Activated naive CD4-positive, alpha-beta T cell (primary cell): ENCODE measurements around the gene C1R.
"Not testable (repeated sequence)": the region's sequence is repeated elsewhere in the genome, so short reads cannot be mapped to it uniquely, and the experiment has no call there.

Source experiments
- DNase-seq, 4 experiments: peaks; one replicate each; lab custom pipeline; 2025; lab: John Stamatoyannopoulos, UW

The C1R gene

DNA sequence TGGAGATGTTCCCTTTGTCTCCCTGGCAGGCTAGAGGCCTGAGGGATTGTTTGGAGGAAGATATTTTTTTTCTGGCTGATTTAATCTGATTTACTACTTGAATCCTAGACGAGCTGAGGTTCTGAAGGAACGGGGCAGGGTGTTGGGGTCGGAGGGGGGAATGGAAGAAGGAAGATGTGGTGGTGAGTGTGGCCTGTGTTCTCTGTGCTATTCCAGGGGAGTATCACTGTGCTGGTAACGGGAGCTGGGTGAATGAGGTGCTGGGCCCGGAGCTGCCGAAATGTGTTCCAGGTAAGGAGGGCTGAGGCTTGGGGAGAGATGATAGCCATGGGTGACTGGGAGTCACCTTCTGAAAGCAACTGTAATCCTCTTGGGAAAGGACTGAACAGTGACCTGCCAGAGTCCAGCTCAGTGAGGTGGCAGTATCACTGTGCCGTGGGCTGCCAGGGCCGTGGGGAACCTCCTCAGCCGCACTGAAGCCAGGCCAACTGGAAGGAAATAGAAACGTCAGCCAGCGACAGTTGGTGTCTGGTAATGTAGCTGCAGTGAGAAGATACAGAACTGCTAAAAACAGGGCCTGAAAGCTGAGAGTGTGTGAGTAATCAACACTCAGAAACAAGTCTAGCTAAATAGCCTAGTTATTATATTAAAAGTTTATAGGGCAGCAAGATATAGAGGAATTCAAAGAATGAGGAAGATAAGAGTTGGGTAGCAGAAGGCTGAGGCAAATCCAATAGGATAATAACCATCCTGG, 23.8 kb downstream of the C1R start:
- DNase-seq, result no peak

GRCh38 chr12:7067096-7067495, 25.1 kb downstream of the C1R start:
- DNase-seq, result no peak

DNA sequence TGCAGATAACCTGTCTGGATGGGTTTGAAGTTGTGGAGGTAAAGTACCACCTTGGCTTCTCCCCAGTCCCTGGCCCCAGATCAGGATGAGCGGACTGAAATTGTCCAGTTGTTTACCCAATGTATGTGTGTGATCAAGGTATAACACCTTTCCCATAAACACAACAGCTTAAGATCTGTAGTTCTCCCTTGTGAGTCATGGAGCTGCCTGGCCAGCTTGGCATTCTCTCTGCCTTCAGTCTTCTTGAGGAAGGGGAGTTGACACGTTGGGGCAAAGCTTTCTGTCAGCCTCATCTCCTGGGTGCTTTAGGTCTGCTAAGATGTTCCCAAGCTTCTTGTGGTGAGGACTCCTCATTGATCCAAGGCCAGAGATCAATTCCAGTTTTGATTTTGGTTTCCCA, 25.6 kb downstream of the C1R start:
- no peak for DNase-seq

- DNase-seq, result no peak
Measured at GRCh38 chr12:7065073-7065623, 27.1 kb downstream of the C1R start.

DNA sequence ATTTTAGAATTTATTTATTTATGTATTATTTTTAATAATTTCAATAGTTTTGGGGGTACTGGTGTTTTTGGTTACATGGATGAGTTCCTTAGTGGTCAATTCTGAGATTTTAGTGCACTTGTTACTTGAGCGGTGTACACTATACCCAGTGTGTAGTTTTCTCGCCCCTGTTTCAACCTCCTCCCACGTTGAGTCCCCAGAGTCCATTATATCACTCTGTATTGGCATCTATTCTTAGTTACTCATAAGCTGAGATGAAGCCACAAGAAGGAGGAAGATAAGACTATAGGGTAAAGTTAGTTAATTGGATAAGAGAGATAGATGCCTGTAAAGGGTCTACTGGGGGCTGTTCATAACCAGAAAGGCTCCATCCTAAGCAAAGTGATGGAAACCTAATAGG, 27.7 kb downstream of the C1R start:
- no peak for DNase-seq

DNA sequence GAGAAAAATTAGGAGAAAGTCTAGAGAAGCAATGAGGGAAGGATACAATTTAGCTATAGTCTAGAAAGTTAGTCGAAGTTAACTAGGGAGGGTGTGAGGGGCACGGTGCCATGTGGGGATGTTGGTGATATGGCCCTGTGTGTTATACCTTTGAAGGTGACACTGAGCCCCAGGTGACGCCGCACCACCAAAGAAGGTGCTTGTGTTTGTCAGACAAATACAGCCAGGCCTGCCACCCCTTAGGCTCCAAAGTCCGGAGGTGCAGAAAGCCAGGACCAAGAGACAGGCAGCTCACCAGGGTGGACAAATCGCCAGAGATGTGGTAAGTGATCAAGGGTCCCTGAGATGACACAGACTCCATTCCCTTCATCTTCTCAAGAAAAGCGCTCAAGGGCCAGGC, 30.6 kb downstream of the C1R start:
- no peak for DNase-seq

DNA sequence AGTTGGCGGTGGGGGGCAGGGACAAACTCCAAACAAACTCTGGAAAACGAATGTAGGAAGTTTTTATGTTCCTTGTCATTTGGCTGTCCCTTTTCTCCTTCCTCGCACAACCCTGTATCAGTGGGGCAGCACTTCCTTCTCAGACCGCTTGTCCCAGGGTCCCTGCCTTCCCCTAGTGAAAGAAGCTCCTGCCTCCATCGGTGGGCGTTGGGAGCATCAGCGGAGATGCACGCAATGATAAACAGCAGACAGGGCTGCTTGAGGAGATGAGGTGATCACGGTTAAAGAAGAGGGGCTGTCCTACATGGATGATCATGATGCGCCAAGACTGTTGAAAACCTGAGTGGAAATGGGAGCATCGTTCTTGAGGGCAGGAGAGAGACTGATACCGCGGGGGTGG, 31.1 kb downstream of the C1R start:
- DNase-seq, result no peak

- no peak for DNase-seq
Measured at GRCh38 chr12:7060353-7060954, 31.8 kb downstream of the C1R start, which contains the start of gene C1S. TSS of gene C1S (plus strand) at chr12:7060718. CDS start at chr12:7061913, 1,195 bp downstream.

- no peak for DNase-seq
Measured at GRCh38 chr12:7059780-7060179, 32.5 kb downstream of the C1R start.

DNA sequence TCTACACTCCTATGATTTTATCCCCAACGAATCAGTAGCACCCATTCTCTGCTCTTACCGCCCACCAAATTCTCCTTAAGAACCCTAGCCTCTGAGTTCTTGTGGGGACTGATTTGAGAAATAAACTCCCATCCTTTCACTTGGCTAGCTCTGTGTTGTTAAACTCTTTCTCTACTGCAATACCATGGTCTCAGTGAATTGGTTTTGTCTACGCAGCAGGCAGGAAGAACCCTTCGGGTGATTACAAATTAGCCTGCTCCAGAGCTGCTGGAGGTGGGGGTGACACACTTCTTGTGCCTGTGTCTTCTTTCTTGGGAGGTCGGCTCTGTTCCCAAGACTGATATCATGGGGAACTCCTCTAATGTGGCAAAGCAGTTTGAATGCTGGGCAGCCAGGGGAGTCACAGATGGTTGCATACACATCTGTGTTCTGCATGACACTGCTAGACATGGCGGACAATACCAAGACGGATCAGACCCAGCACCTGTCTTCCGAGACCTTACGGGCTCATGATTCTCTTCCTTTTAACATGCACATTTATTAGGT, 33.3 kb downstream of the C1R start:
- no peak for DNase-seq

DNA sequence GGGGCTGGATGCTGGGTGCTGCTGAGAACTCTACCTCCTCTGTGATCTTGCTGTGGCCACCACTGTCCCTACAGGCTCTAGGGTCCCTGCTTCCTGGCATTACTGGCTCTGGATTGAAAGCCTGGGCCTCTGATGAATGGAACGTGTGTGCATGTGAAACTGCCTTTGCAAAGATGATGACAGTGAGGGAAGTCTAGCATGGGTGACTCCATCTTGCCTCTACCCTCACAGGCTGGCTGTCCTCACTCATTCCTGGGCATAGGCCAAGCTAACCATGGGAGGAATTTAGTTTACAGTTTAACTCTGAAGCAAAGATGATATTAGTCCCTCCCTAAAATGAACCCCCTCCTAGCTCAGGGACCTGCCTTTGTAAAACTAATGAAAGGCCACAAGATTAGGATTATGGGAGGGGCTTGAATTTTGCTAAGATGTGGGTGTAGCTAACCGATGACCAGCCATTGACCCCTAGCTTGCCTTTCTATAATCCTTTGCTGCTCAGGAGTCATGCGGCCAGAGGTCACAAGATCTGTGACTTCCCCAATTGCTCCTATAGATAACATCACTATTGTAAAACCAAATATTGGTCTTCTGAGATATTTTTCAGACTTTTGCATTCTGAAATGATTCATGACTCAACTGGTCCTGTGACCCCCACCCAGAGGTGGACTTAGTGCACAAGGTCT, 33.9 kb downstream of the C1R start:
- DNase-seq, result no peak

DNA sequence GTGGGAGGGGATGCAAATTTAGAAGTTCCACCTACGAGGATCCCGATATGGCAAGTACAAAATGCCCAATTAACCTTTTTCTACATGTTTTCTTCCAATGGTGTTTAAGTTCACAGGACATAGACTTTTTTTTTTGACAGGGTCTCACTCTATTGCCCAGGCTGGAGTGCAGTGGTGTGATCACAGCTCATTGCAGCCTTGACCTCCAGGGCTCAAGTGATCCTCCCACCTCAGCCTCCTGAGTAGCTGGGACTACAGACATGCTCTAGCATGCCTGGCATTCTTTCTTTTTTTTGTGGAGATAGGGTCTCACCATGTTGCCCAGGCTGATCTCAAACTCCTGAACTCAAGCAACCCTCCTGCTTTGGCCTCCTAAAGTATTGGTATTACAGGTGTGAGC, 36.5 kb downstream of the C1R start:
- not testable (repeated sequence) for DNase-seq

- DNase-seq, result no peak
Measured at GRCh38 chr12:7054925-7055324, 37.3 kb downstream of the C1R start.

DNA sequence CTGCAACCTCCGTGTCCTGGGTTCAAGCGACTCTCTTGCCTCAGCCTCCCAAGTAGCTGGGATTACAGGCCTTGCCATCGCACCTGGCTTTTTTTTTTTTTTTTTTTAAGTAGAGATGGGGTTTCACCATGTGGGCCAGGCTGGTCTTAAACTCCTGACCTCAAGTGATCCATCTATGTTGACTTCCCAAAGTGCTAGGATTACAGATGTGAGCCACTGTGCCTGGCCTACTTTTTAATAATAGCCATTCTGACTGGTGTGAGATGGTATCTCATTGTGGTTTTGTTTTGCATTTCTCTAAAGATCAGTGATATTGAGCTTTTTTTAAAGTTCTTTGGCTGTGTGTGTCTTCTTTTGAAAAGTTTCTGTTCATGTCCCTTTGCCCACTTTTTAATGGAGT, 42.3 kb downstream of the C1R start:
- not testable (repeated sequence) for DNase-seq

DNA sequence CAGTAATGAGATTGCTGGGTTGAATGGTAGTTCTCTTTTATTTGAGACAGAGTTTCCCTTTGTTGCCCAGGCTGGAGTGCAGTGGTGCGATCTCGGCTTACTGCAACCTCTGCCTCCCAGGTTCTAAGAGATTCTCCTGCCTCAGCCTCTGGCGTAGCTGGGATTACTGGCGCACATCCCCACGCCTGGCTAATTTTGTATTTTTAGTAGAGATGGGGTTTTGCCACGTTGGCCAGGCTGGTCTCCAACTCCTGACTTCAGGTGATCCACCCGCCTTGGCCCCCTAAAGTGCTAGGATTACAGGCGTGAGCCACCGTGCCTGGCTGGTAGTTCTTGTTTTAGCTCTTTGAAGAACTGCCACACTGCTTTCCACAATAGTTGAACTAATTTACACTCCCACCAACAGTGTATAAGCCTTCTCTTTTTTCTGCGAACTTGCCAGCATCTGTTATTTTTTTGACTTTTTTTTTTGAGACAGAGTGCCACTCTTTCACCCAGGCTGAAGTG, 42.7 kb downstream of the C1R start:
- DNase-seq, result not testable (repeated sequence)

DNA sequence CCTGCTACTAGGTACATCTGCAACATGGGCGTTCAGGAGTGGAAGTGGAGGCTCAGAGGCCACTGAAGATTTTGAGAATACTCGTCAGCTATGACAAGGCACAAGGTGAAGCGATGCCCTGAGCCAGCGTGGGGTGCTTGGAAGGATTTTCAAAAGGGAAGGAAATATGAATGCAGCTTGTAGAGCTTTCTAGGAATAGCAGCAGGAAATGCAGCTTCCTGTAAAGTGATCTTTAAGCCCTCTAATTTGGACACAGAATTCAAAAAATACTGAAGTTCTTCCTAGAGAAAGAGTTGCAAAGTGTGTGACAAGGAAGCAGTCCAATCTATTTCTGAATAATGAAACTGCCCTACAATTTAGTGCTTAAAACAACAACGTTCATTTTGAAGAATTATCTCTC, 44.9 kb downstream of the C1R start:
- DNase-seq, result no peak

DNA sequence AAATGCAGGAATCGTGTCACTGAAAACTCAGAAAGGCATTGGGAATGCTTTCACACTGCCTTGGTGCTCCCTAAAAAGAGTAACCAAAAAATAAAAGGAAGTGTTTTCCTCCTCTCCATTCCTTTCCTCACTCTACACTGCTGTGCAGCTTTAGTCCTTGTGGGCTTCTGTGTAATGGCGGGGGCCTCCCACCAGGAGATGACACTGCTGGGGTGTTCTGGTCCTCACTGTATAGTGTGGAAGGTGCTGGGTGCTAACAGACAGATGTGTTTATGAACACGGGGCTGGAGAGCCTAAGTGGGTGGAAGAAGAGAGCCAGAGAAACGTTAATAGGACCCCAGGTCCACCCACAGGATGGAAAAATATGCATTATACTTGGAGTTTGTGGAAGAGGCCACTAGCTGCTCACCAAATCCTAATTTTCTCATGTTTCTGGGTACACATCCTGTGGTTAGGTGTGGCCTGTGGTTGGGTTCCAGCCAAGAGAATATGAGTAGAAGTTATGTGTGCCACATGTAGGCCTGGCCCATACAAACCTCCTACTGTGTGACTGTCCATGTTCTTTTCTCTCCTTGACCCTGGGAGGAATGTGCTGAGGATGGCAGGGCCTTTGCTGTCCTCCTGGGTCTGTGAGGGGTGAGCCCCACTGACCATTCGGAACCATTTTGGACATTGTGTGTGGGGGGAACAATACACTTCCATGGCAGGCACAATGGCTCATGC, 45.7 kb downstream of the C1R start:
- DNase-seq, result no peak

DNA sequence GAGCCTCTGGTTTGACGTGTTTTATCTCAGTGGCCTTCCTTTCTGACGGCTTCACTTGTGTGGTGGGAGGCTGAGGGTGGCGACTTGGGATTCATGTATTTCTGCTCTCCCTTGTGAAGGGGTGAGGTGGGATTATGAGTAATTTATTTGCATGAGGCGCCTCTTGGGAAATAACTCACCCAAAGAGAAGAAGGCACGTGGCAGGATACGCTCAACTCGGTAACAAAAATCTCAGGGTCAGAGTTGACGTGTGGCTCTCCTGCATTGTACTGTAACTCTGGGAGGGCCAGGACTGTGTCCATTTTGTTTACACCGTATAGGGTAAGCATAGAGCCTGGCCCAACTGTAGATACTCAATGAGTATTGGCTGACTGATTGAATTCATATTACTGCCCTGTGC, 46.3 kb downstream of the C1R start:
- DNase-seq, result no peak

- DNase-seq, result no peak
Measured at GRCh38 chr12:7042842-7043241, 49.4 kb downstream of the C1R start.

GRCh38 chr12:7039403-7039802, 52.8 kb downstream of the C1R start:
- no peak for DNase-seq

DNA sequence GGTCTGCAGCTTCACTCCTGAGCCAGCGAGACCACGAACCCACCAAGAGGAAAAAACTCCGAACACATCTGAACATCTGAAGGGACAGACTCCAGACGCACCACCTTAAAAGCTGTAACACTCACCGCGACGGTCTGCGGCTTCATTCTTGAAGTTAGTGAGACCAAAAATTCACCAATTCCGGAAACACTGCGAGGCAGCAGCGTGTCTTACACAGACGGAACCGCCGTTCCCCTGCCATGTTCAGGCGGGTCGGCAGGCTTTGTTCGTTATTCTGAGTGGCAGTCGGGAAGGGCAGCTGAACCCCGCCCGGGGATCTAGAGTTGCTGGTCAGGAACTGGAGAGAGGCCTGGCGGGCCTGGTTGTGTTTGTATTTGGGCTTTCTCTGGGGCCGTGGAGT, 53.7 kb downstream of the C1R start:
- DNase-seq, result no peak

DNA sequence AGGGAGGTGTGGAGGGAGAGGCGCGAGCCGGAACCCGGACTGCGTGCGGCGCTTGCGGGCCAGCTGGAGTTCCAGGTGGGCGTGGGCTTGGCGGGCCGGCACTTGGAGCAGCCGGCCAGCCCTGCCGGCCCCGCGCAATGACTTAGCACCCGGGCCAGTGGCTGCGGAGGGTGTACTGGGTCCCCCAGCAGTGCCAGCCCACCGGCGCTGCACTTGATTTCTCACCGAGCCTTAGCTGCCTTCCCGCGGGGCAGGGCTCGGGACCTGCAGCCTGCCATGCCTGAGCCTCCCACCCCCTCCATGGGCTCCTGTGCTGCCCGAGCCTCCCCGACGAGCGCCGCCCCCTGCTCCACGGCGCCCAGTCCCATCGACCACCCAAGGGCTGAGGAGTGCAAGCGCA, 54.8 kb downstream of the C1R start:
- DNase-seq, result not testable (repeated sequence)
